CD4-positive, alpha-beta T cell treated with Interleukin-6 at 100 ng/mL for 8 hours (primary cell): ENCODE measurements around the gene DLST.

Experiments
- DNase-seq: peaks from one replicate; pipeline ENCODE4 v3.0.0-alpha.2; 2020; ENCODE audit warnings: mixed read lengths, low spot score

DLST gene

GRCh38 chr14:74940956-74941565 is 59.3 kb downstream of the DLST start:
- DNase-seq, result no peak

- peak; percentile 60 for DNase-seq
Measured at GRCh38 chr14:74941676-74942097, 60.0 kb downstream of the DLST start.

- DNase-seq, result no peak
Measured at GRCh38 chr14:74942181-74942580, 60.5 kb downstream of the DLST start.

GRCh38 chr14:74942608-74943007 is 60.9 kb downstream of the DLST start:
- no peak for DNase-seq

- DNase-seq, result no peak
Measured at GRCh38 chr14:74945261-74945851, 63.6 kb downstream of the DLST start.

GRCh38 chr14:74945852-74946658 is 64.3 kb downstream of the DLST start:
- peak; percentile 70 for DNase-seq

GRCh38 chr14:74946659-74947281 is 65.1 kb downstream of the DLST start:
- DNase-seq, result no peak

GRCh38 chr14:74947353-74948227 is 65.9 kb downstream of the DLST start:
- DNase-seq, result no peak

GRCh38 chr14:74948228-74949175 is 66.8 kb downstream of the DLST start:
- DNase-seq, result no peak

- no peak for DNase-seq
Measured at GRCh38 chr14:74949191-74949601, 67.5 kb downstream of the DLST start.

GRCh38 chr14:74949859-74950573 is 68.3 kb downstream of the DLST start:
- DNase-seq, result no peak

- DNase-seq, result no peak
Measured at GRCh38 chr14:74950795-74951442, 69.2 kb downstream of the DLST start.

GRCh38 chr14:74951443-74952179 is 69.9 kb downstream of the DLST start:
- DNase-seq, result no peak

- no peak for DNase-seq
Measured at GRCh38 chr14:74952180-74952665, 70.5 kb downstream of the DLST start.

- DNase-seq, result no peak
Measured at GRCh38 chr14:74952697-74953484, 71.2 kb downstream of the DLST start.
